Chondrocyte (in vitro differentiated cells): Measurements from ENCODE around the gene PIP5K1C. TPM values are rescaled to one million over a fixed set of nuclear protein-coding genes. Genes with fewer than 3 reads are reported as not detected.
A peak's percentile ranks its signal among the peaks of the same experiment; 100 is the strongest.

Experiments used
- DNase-seq: peaks from one replicate; pipeline ENCODE4 v3.0.0; 2021; ENCODE audit warnings: mixed read lengths, low spot score
- H3K27ac Mint-ChIP-seq: one replicate; pipeline ENCODE4 v1.8.0; 2021; ENCODE audit warnings: mild to moderate bottlenecking, moderate library complexity, mixed read lengths; ENCODE audit not compliant: unreplicated experiment
- H3K27me3 Mint-ChIP-seq: 2 replicates; pipeline ENCODE4 v1.8.0; 2021; ENCODE audit warnings: low read depth, mixed read lengths
- H3K36me3 Mint-ChIP-seq: 2 replicates; pipeline ENCODE4 v1.8.0; 2021; ENCODE audit warnings: low read depth, mixed read lengths
- H3K4me1 Mint-ChIP-seq: 2 replicates; pipeline ENCODE4 v1.8.0; 2021; ENCODE audit warnings: low read depth, mild to moderate bottlenecking, mixed read lengths
- H3K4me3 Mint-ChIP-seq: one replicate; pipeline ENCODE4 v1.8.0; 2021; ENCODE audit warnings: mild to moderate bottlenecking, moderate library complexity, mixed read lengths; ENCODE audit not compliant: unreplicated experiment
- H3K9me3 Mint-ChIP-seq: 2 replicates; pipeline ENCODE4 v1.8.0; 2021; ENCODE audit warnings: low read depth, mixed read lengths
- total RNA-seq: library from RNA; stranded (reverse); gene quantifications from 3 replicates; pipeline ENCODE4 v1.2.1, GENCODE V29; 2021
- TF ChIP-seq, protein P1 (sequence below): fragments of 200-600 bp; sonication (generic); IDR thresholded peaks from 2 replicates; pipeline ENCODE4 v1.5.0; 2021; ENCODE audit warnings: antibody characterized with exemption, mild to moderate bottlenecking, moderate library complexity

PIP5K1C gene
- total RNA-seq, 1 donor from 2014 or later = 81.0 TPM

DNA sequence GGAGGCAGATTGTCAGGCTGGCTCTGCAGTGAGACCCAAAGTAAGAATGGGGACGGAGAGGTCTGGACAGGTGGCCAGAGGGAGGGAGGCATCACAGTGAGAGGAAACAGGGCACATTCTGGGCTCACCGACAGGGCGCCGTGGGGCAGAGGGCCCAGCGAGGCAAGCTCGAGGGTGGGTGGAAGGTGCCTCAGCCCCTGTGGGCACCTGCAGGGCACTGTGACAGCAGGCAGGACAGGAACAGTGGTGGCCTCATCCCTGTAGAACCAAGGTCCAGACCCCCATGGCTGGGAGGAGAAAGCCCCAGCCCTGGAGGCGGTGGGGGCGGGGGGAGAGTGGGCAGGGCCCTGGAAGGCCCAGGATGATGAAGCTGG, 27.7 kb downstream of the PIP5K1C start:
- Mint-ChIP-seq H3K4me3 (no peak overlapping the region), H3K36me3 (no peaks in the 10 kb centered on the region), H3K27me3 (no peaks in the 10 kb centered on the region), H3K4me1 (peaks cover 55% of the 10 kb centered on the region), H3K27ac (peak overlapping the region; percentile 98), H3K9me3 (no peaks in the 10 kb centered on the region)
- TF ChIP-seq, protein P1, sequence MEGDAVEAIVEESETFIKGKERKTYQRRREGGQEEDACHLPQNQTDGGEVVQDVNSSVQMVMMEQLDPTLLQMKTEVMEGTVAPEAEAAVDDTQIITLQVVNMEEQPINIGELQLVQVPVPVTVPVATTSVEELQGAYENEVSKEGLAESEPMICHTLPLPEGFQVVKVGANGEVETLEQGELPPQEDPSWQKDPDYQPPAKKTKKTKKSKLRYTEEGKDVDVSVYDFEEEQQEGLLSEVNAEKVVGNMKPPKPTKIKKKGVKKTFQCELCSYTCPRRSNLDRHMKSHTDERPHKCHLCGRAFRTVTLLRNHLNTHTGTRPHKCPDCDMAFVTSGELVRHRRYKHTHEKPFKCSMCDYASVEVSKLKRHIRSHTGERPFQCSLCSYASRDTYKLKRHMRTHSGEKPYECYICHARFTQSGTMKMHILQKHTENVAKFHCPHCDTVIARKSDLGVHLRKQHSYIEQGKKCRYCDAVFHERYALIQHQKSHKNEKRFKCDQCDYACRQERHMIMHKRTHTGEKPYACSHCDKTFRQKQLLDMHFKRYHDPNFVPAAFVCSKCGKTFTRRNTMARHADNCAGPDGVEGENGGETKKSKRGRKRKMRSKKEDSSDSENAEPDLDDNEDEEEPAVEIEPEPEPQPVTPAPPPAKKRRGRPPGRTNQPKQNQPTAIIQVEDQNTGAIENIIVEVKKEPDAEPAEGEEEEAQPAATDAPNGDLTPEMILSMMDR = no peak
- no peak for DNase-seq

DNA sequence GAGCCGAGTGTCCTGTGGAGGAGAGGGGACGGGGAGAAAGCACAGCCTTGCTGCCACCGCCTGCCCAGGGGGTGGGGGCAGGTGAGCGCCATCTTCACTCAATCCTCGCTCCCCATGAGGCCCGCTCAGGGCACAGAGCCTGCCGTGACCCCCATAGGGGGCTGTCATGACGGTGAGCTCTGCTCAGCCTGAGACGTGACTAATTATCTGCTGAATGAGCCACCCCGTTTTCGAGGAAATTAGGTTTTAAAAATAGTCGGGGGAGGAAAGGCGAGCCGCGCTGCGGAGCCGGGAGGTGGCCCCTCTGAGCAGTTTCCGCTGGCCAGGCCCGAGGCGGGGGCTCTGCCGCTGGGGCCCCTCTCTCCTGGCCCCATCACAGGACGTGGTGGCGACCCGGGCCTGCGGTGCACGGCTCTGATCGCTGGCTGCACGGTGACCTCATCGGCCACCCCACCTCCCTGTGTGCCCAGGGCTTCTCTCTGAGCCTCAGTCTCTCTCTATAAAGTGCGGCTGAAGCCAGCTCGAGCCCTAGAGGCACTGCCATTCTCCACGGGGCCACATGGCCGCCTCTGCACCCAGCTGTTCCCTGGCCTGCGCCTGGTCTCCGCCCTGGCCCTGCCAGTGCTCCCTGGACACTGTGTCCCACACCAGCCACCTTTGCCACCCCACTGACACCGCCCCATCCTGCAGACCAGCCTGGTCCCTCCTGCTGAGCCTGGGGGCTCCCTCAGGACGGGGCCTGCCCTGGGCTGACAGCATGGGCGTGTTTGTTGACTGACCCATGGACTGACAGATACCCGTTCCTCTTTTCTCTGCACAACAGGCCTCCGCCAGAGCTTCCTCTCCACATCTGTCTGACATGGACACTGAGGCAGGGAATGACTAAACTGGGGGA, 28.3 kb downstream of the PIP5K1C start:
- Mint-ChIP-seq H3K36me3 (no peaks in the 10 kb centered on the region), H3K9me3 (no peaks in the 10 kb centered on the region), H3K27me3 (no peaks in the 10 kb centered on the region), H3K4me3 (peak overlapping the region; percentile 66), H3K4me1 (peaks cover 51% of the 10 kb centered on the region), H3K27ac (peak overlapping the region; percentile 98)
- DNase-seq = no peak
- TF ChIP-seq, protein P1 = peak; percentile 68

- Mint-ChIP-seq H3K9me3 (no peaks in the 10 kb centered on the region), H3K36me3 (peaks cover 2% of the 10 kb centered on the region), H3K27ac (peak overlapping the region; percentile 98), H3K27me3 (no peaks in the 10 kb centered on the region), H3K4me3 (peak overlapping the region; percentile 66), H3K4me1 (peaks cover 56% of the 10 kb centered on the region)
- no peak for DNase-seq
- TF ChIP-seq, protein P1 = no peak
Measured at GRCh38 chr19:3670796-3671679, 29.2 kb downstream of the PIP5K1C start.

DNA sequence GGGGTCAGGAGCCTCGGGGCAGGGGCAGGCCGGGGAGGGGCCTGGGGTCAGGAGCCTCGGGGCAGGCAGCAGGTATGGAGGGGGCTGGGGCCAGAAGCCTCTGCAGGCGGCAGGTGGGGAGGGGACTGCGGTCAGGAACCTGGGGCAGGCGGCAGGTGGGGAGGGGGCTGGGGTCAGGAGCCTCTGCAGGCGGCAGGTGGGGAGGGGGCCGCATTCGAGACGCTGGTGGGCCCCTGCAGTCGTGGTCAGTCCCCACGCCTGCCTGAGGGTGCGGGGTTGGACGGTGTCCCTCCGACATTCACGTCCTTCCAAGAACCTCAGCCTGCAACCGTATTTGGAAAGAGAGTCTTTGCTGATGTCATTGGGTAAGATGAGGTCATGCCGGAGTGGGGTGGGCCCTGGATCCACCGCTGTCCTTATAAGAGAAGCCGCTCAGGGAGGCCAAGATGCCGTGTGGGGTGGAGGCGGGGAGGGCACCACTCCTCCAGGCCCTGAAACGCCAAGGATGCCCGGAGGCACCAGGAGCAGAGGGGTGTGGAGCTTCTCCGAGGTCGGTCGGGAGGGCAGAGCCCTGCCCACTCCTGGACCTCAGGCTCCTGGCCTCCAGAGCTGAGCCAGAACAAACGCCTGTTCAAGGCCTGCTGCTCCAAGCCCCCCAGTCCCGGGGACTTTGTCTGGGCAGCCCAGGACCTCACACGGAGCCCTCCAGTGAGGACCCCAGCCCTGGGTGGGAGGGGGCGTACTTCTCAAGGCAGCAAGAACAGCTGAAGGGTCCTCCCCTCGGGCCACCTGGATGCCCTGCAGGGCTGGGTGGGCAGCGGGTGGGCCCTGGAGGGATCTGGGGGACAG, 30.1 kb downstream of the PIP5K1C start:
- Mint-ChIP-seq H3K4me1 (peaks cover 57% of the 10 kb centered on the region), H3K9me3 (no peaks in the 10 kb centered on the region), H3K27me3 (no peaks in the 10 kb centered on the region), H3K4me3 (peak overlapping the region; percentile 66), H3K36me3 (peaks cover 2% of the 10 kb centered on the region), H3K27ac (peak overlapping the region; percentile 98)
- DNase-seq = no peak
- TF ChIP-seq, protein P1 = no peak
